Measurements from ENCODE around the gene STX3.
"Not testable (repeated sequence)": the region's sequence is repeated elsewhere in the genome, so short reads cannot be mapped to it uniquely, and the experiment has no call there.

The STX3 gene

GRCh38 chr11:59791639-59792038 lies 36.5 kb downstream of the STX3 start:
- DNase-seq (ENCODE audit: low read depth) = no peak

GRCh38 chr11:59792507-59792906 lies 37.3 kb downstream of the STX3 start:
- DNase-seq (ENCODE audit: low read depth) = no peak

- no peak for DNase-seq (ENCODE audit: low read depth)
Measured at GRCh38 chr11:59794417-59794816, 39.2 kb downstream of the STX3 start.

- no peak for DNase-seq (ENCODE audit: low read depth)
Measured at GRCh38 chr11:59800390-59801025, 45.3 kb downstream of the STX3 start.

- DNase-seq (ENCODE audit: low read depth) = no peak
Measured at GRCh38 chr11:59801160-59801706, 46.1 kb downstream of the STX3 start.

GRCh38 chr11:59801981-59802638 lies 46.9 kb downstream of the STX3 start:
- no peak for DNase-seq (ENCODE audit: low read depth)

- DNase-seq (ENCODE audit: low read depth) = no peak
Measured at GRCh38 chr11:59802639-59803176, 47.5 kb downstream of the STX3 start.

- no peak for DNase-seq (ENCODE audit: low read depth)
Measured at GRCh38 chr11:59804061-59804460, 48.9 kb downstream of the STX3 start.

GRCh38 chr11:59807047-59807610 lies 52.0 kb downstream of the STX3 start:
- DNase-seq (ENCODE audit: low read depth) = no peak

- peak; percentile 77 for DNase-seq (ENCODE audit: low read depth)
Measured at GRCh38 chr11:59810189-59810910, 55.2 kb downstream of the STX3 start, which contains the start of gene MRPL16. TSS of gene MRPL16 (minus strand) at chr11:59810778. CDS start at chr11:59810658, 120 bp downstream.

- no peak for DNase-seq (ENCODE audit: low read depth)
Measured at GRCh38 chr11:59810911-59811259, 55.7 kb downstream of the STX3 start.

- no peak for DNase-seq (ENCODE audit: low read depth)
Measured at GRCh38 chr11:59812220-59812619, 57.0 kb downstream of the STX3 start.

GRCh38 chr11:59813364-59813763 lies 58.2 kb downstream of the STX3 start:
- no peak for DNase-seq (ENCODE audit: low read depth)

- DNase-seq (ENCODE audit: low read depth) = no peak
Measured at GRCh38 chr11:59814021-59814420, 58.8 kb downstream of the STX3 start.

GRCh38 chr11:59815754-59816153 lies 60.6 kb downstream of the STX3 start:
- DNase-seq (ENCODE audit: low read depth) = no peak

- DNase-seq (ENCODE audit: low read depth) = not testable (repeated sequence)
Measured at GRCh38 chr11:59816434-59816833, 61.3 kb downstream of the STX3 start.

- DNase-seq (ENCODE audit: low read depth) = no peak
Measured at GRCh38 chr11:59818572-59818971, 63.4 kb downstream of the STX3 start.

GRCh38 chr11:59822989-59823566 lies 67.9 kb downstream of the STX3 start:
- DNase-seq (ENCODE audit: low read depth) = no peak

GRCh38 chr11:59829358-59829757 lies 74.2 kb downstream of the STX3 start:
- DNase-seq (ENCODE audit: low read depth) = no peak

- DNase-seq (ENCODE audit: low read depth) = no peak
Measured at GRCh38 chr11:59833602-59834001, 78.4 kb downstream of the STX3 start.

- no peak for DNase-seq (ENCODE audit: low read depth)
Measured at GRCh38 chr11:59839615-59840014, 84.4 kb downstream of the STX3 start.

- no peak for DNase-seq (ENCODE audit: low read depth)
Measured at GRCh38 chr11:59841514-59841913, 86.3 kb downstream of the STX3 start.

Measured in stimulated activated CD8-positive, alpha-beta memory T cell treated with anti-CD3 and anti-CD28 coated beads, Interleukin-7, amount 100 ng/mL, for 24 hours (primary cell).